ENCODE measurements around the gene PTK7. TPM values are rescaled to one million over a fixed set of nuclear protein-coding genes. Genes with fewer than 3 reads are reported as not detected.

The PTK7 gene
- total and polyA plus RNA-seq, 2 experiments from 2014 or later: 46.1 to 147 TPM

- Mint-ChIP-seq H3K27me3 (ENCODE audit: insufficient read depth, low read depth, poor library complexity) (peaks cover 12% of the 10 kb centered on the region), H3K4me3 (no peak overlapping the region)
Observed at GRCh38 chr6:43202451-43202850, 126.3 kb downstream of the PTK7 start.

More at GRCh38 chr6:43202451-43202850, 126.3 kb downstream of the PTK7 start:
- Mint-ChIP-seq H3K4me1 (no peaks in the 10 kb centered on the region; the same call in 1 of the 3 replicates), H3K36me3 (ENCODE audit: low read depth) (no peaks in the 10 kb centered on the region), H3K9me3 (no peaks in the 10 kb centered on the region), H3K27ac (no peak overlapping the region)
- no peaks in the 10 kb centered on the region for H3K4me1 ChIP-seq (ENCODE audit: insufficient read depth)
- no peaks in the 10 kb centered on the region for H3K9me2 ChIP-seq (ENCODE audit: insufficient read depth)
- no peaks in the 10 kb centered on the region for H4K20me1 ChIP-seq (replicated peaks; ENCODE audit: insufficient read depth)
- H3K36me3 ChIP-seq (ENCODE audit: insufficient read depth): no peaks in the 10 kb centered on the region
- no peak overlapping the region for H3K4me2 ChIP-seq
- no peak overlapping the region for H2AFZ ChIP-seq
- no peaks in the 10 kb centered on the region for H3F3A ChIP-seq (replicated peaks; ENCODE audit: low read depth)
- H3K27me3 ChIP-seq (ENCODE audit: insufficient read depth): no peaks in the 10 kb centered on the region
- no peak overlapping the region for H3K4me3 ChIP-seq
- no peak for ATAC-seq
- H3K27ac ChIP-seq (ENCODE audit: low read depth): no peak overlapping the region
- TF ChIP-seq ETS1 (IDR thresholded peaks at IDR 0.05) (no peak), CREB1 (CRISPR knock-in tag; IDR thresholded peaks at IDR 0.05; ENCODE audit: low read depth) (no peak), POLR2AphosphoS5 (IDR thresholded peaks at IDR 0.05; ENCODE audit: low read depth) (no peak), ZNF462 (CRISPR knock-in tag; IDR thresholded peaks at IDR 0.05) (no peak), STAT1 (IDR thresholded peaks at IDR 0.05; ENCODE audit: unreplicated experiment) (no peak), EZH2phosphoT487 (IDR thresholded peaks at IDR 0.05; ENCODE audit: unreplicated experiment) (no peak), JUNB (IDR thresholded peaks at IDR 0.05; ENCODE audit: unreplicated experiment) (no peak), REST (IDR thresholded peaks at IDR 0.05; ENCODE audit: unreplicated experiment) (no peak), ZNF331 (CRISPR knock-in tag; IDR thresholded peaks at IDR 0.05; ENCODE audit: low read depth) (no peak), CTCF (conservative IDR thresholded peaks at IDR 0.05; ENCODE audit: low read depth in 2 of 2) (no peak), ZNF114 (CRISPR knock-in tag; IDR thresholded peaks at IDR 0.05) (no peak)
- H3K79me2 ChIP-seq (replicated peaks; ENCODE audit: insufficient read depth): no peaks in the 10 kb centered on the region
- DNase-seq (ENCODE audit: low spot score): no peak

All from GM23338 (cell line).